ENCODE results near the gene SLC2A9. TPM values are rescaled to one million over a fixed set of nuclear protein-coding genes. Genes with fewer than 3 reads are reported as not detected.

The SLC2A9 gene
- total RNA-seq, 4 donors from 2014 or later = 5.6 to 10.5 (median 6.5) TPM

- no peak for DNase-seq (ENCODE audit: extremely low spot score)
Observed at GRCh38 chr4:10029403-10029802, 8.1 kb upstream of the SLC2A9 start.

GRCh38 chr4:10028910-10029309 is 7.6 kb upstream of the SLC2A9 start:
- Histone ChIP-seq H3K36me3 (no peaks in the 10 kb centered on the region), H3K4me3 (no peak overlapping the region), H3K9me3 (no peaks in the 10 kb centered on the region), H3K27ac (replicated peaks in 1 of 4) (no peak overlapping the region), H3K4me1 (peaks cover 28 to 40% (median 30%) of the 10 kb centered on the region in 4 donors), H3K27me3 (no peaks in the 10 kb centered on the region)
- intact Hi-C loops (cut with DNase I) = no loop called here
- no peak for TF ChIP-seq POLR2AphosphoS5 (IDR thresholded peaks at IDR 0.05)
- no peak for TF ChIP-seq EP300 (IDR thresholded peaks at IDR 0.05)
- TF ChIP-seq POLR2A (IDR thresholded peaks at IDR 0.05; ENCODE audit: low read depth) = no peak
- TF ChIP-seq CTCF (IDR thresholded peaks at IDR 0.05) = no peak
- WGBS = no CpG with 5 or more reads among the region's 4 CpGs
- no peak for DNase-seq (ENCODE audit: extremely low spot score)

More at GRCh38 chr4:10029403-10029802, 8.1 kb upstream of the SLC2A9 start:
- WGBS = 96% methylated on average over 4 of the region's 4 CpGs
- TF ChIP-seq EP300 (IDR thresholded peaks at IDR 0.05) = no peak
- intact Hi-C loops (cut with DNase I) = no loop called here
- Histone ChIP-seq H3K9me3 (no peaks in the 10 kb centered on the region), H3K4me3 (no peak overlapping the region), H3K27ac (replicated peaks in 1 of 4) (no peak overlapping the region), H3K4me1 (peaks cover 33 to 40% (median 35%) of the 10 kb centered on the region in 4 donors), H3K36me3 (no peaks in the 10 kb centered on the region), H3K27me3 (no peaks in the 10 kb centered on the region)

DNA sequence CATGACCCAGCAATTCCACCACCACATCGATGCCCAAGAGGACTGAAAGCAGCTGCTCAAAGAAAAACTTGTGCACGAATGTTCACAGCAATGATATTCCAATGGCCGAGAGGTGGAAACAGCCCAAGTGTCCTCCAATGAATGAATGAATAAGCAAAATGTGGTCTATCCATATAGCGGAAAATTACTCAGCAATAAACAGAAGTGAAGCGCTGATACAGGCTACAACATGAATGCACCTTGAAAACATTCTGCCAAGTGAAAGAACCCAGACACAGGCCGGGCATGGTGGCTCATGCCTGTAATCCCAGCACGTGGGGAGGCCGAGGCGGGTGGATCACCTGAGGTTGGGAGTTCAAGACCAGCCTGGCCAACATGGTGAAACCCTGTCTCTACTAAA is 5.2 kb upstream of the SLC2A9 start:
- no peak overlapping the region for H3K4me3 ChIP-seq
- H3K4me1 ChIP-seq = peaks cover 16 to 30% (median 18%) of the 10 kb centered on the region in 4 donors
- no peak for DNase-seq (ENCODE audit: extremely low spot score)
- TF ChIP-seq EP300 (IDR thresholded peaks at IDR 0.05) (no peak), POLR2AphosphoS5 (IDR thresholded peaks at IDR 0.05) (no peak), CTCF (IDR thresholded peaks at IDR 0.05) (no peak), POLR2A (IDR thresholded peaks at IDR 0.05; ENCODE audit: low read depth) (no peak)
- no peak overlapping the region for H3K27ac ChIP-seq (replicated peaks in 1 of 4)
- WGBS = 75% methylated on average over 9 of the region's 9 CpGs
- intact Hi-C loops (cut with DNase I) = no loop called here
- no peaks in the 10 kb centered on the region for H3K27me3 ChIP-seq
- H3K36me3 ChIP-seq = no peaks in the 10 kb centered on the region
- H3K9me3 ChIP-seq = no peaks in the 10 kb centered on the region

DNA sequence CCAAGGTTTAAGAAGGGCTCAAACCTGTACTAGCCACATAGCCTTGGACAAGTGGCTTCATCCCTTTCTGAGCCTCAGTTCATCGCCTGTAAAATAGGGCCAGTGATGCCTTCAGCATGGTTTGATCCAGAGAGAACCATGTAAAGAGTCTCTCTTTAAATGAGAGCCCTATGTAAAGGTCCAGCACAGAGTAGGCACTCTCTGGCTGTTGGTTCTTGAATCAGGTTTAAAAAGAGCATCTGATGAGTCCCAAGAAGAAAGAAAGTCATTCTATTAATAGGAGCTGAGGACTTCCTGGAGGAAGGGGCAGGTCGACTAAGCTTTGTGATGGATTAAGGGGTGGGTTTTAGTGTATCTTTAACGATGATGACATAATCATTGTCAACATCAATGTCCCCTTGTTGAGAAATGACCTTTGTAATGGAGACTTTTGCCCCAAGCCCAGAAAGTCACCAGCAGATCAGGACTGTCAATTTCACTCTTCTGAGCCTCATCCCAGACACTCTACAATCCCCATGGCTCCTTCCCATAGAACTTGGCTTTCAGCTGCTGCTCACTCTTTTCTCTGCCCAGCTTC is 4.0 kb upstream of the SLC2A9 start:
- DNase-seq (ENCODE audit: extremely low spot score) = no peak
- intact Hi-C loops (cut with DNase I) = no loop called here
- no peaks in the 10 kb centered on the region for H3K9me3 ChIP-seq
- no peak for TF ChIP-seq EP300 (IDR thresholded peaks at IDR 0.05)
- no peak for TF ChIP-seq POLR2A (IDR thresholded peaks at IDR 0.05; ENCODE audit: low read depth)
- no peak for TF ChIP-seq CTCF (IDR thresholded peaks at IDR 0.05)
- TF ChIP-seq POLR2AphosphoS5 (IDR thresholded peaks at IDR 0.05) = no peak
- no peaks in the 10 kb centered on the region for H3K27me3 ChIP-seq
- WGBS = 77% methylated on average over 3 of the region's 3 CpGs
- H3K36me3 ChIP-seq = no peaks in the 10 kb centered on the region
- H3K27ac ChIP-seq (replicated peaks in 1 of 4) = no peak overlapping the region
- peaks cover 22 to 29% (median 24%) of the 10 kb centered on the region in 4 donors for H3K4me1 ChIP-seq
- H3K4me3 ChIP-seq = no peak overlapping the region

DNA sequence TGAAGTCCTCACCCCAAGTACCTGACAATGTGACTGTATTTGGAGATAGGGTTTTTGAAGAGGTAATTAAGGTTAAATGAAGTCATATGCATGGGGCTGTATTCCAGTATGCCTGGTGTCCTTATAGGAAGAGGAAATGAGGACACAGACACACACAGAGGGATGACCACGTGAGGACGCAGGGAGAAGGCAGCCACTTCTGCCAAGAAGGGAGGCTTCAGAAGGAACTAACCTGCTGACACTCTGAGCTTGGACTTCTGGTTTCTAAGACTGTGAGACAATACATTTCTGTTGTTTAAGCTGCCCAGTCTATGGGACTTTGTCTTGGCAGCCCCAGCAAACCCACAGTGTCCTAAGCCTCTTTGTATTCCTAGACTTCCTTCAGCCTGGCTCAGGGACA is 3.0 kb upstream of the SLC2A9 start:
- TF ChIP-seq CTCF (IDR thresholded peaks at IDR 0.05) (no peak), POLR2AphosphoS5 (IDR thresholded peaks at IDR 0.05) (no peak), POLR2A (IDR thresholded peaks at IDR 0.05; ENCODE audit: low read depth) (no peak), EP300 (IDR thresholded peaks at IDR 0.05) (no peak)
- DNase-seq (ENCODE audit: extremely low spot score) = no peak
- Histone ChIP-seq H3K36me3 (no peaks in the 10 kb centered on the region), H3K9me3 (no peaks in the 10 kb centered on the region), H3K4me1 (peaks cover 29 to 39% (median 33%) of the 10 kb centered on the region in 4 donors), H3K27me3 (no peaks in the 10 kb centered on the region), H3K4me3 (no peak overlapping the region), H3K27ac (replicated peaks in 1 of 4) (peak overlapping the region in 3 of 4 donors; percentile 34 to 47 (median 42))
- intact Hi-C loops (cut with DNase I) = no loop called here
- WGBS = 64% methylated on average over 2 of the region's 2 CpGs
